Uterus (tissue), 2 donors: ENCODE results near the gene MBNL1.

Experiments
- CTCF ChIP-seq, 4 experiments: fragments of 200-600 bp in 2 of 4; fragments of 450-650 bp in 2 of 4; sonication (generic) in 2 of 4; IDR thresholded peaks; one replicate each; pipeline ENCODE4 v1.5.1; 2016 to 2019; ENCODE audit warnings: antibody characterized with exemption in 4 of 4, mild to moderate bottlenecking in 2 of 4, moderate library complexity in 1 of 4
- POLR2A ChIP-seq, 2 donors: fragments of 450-650 bp; IDR thresholded peaks; one replicate each; pipeline ENCODE4 v1.6.1; 2016; ENCODE audit warnings: antibody characterized with exemption in 2 of 2, mild to moderate bottlenecking in 1 of 2, moderate library complexity in 1 of 2

- TF ChIP-seq POLR2A (IDR thresholded peaks at IDR 0.05) (no peak), CTCF (IDR thresholded peaks at IDR 0.05) (no peak)
These were observed 177.8 kb downstream of the MBNL1 start for GRCh38 chr3:152446495-152446894.
